ENCODE data around the gene SMIM22. TPM values are rescaled to one million over a fixed set of nuclear protein-coding genes. Genes with fewer than 3 reads are reported as not detected.

Gene SMIM22
- total RNA-seq, 1 donor from 2014 or later = not detected

- no peaks in the 10 kb centered on the region for H3K4me1 Mint-ChIP-seq (ENCODE audit: low read depth, unreplicated experiment)
- DNase-seq (ENCODE audit: low read depth) = no peak
- H3K36me3 Mint-ChIP-seq (ENCODE audit: low read depth, unreplicated experiment) = peaks cover 5% of the 10 kb centered on the region
- Histone ChIP-seq H3K27ac (ENCODE audit: low read depth, low read length) (no peak overlapping the region), H3K4me2 (ENCODE audit: low read length) (no peak overlapping the region), H3K27me3 (ENCODE audit: insufficient read depth, low read length) (no peaks in the 10 kb centered on the region), H3K4me3 (ENCODE audit: insufficient read depth, low read depth, low read length) (no peak overlapping the region), H3K9me3 (ENCODE audit: insufficient read depth, low read depth, low read length) (no peaks in the 10 kb centered on the region), H3K36me3 (ENCODE audit: insufficient read depth, low read length) (peaks cover 9% of the 10 kb centered on the region), H4K20me1 (ENCODE audit: insufficient read depth, low read length) (peaks cover 7% of the 10 kb centered on the region), H2AFZ (ENCODE audit: low read depth, low read length) (no peak overlapping the region), H3K79me2 (ENCODE audit: insufficient read depth, low read length) (no peaks in the 10 kb centered on the region), H3K9ac (ENCODE audit: low read length) (no peak overlapping the region), H3K4me1 (ENCODE audit: insufficient read depth, low read length) (no peaks in the 10 kb centered on the region)
- FAIRE-seq = no peak
- H3K4me3 Mint-ChIP-seq (ENCODE audit: unreplicated experiment) = no peak overlapping the region
- no peaks in the 10 kb centered on the region for H3K27me3 Mint-ChIP-seq (ENCODE audit: low read depth, unreplicated experiment)
- H3K9me3 Mint-ChIP-seq (ENCODE audit: unreplicated experiment) = no peaks in the 10 kb centered on the region
- H3K27ac Mint-ChIP-seq (ENCODE audit: unreplicated experiment) = no peak overlapping the region
- TF ChIP-seq CTCF (IDR thresholded peaks at IDR 0.05; ENCODE audit: insufficient read depth, low read depth, low read length) = no peak
- no peak for TF ChIP-seq EZH2 (IDR thresholded peaks at IDR 0.05; ENCODE audit: insufficient read depth, low read length)
Measured at GRCh38 chr16:4749700-4750257, 45.4 kb upstream of the SMIM22 start.

GRCh38 chr16:4750896-4751295, 44.3 kb upstream of the SMIM22 start:
- Mint-ChIP-seq H3K4me1 (ENCODE audit: low read depth, unreplicated experiment) (no peaks in the 10 kb centered on the region), H3K27me3 (ENCODE audit: low read depth, unreplicated experiment) (no peaks in the 10 kb centered on the region), H3K36me3 (ENCODE audit: low read depth, unreplicated experiment) (peaks cover 10% of the 10 kb centered on the region), H3K27ac (ENCODE audit: unreplicated experiment) (no peak overlapping the region), H3K9me3 (ENCODE audit: unreplicated experiment) (peaks cover 2% of the 10 kb centered on the region), H3K4me3 (ENCODE audit: unreplicated experiment) (no peak overlapping the region)
- H3K27me3 ChIP-seq (ENCODE audit: insufficient read depth, low read length) = no peaks in the 10 kb centered on the region
- FAIRE-seq (no peak), DNase-seq (ENCODE audit: low read depth) (no peak)
- H3K4me2 ChIP-seq (ENCODE audit: low read length) = no peak overlapping the region
- no peaks in the 10 kb centered on the region for H3K9me3 ChIP-seq (ENCODE audit: insufficient read depth, low read depth, low read length)
- no peak overlapping the region for H3K4me3 ChIP-seq (ENCODE audit: insufficient read depth, low read depth, low read length)
- TF ChIP-seq CTCF (IDR thresholded peaks at IDR 0.05; ENCODE audit: insufficient read depth, low read depth, low read length) = no peak
- no peak for TF ChIP-seq EZH2 (IDR thresholded peaks at IDR 0.05; ENCODE audit: insufficient read depth, low read length)
- no peaks in the 10 kb centered on the region for H3K4me1 ChIP-seq (ENCODE audit: insufficient read depth, low read length)
- H3K9ac ChIP-seq (ENCODE audit: low read length) = no peak overlapping the region
- peaks cover 14% of the 10 kb centered on the region for H3K36me3 ChIP-seq (ENCODE audit: insufficient read depth, low read length)
- peaks cover 11% of the 10 kb centered on the region for H4K20me1 ChIP-seq (ENCODE audit: insufficient read depth, low read length)
- no peak overlapping the region for H2AFZ ChIP-seq (ENCODE audit: low read depth, low read length)
- H3K79me2 ChIP-seq (ENCODE audit: insufficient read depth, low read length) = peaks cover 4% of the 10 kb centered on the region
- H3K27ac ChIP-seq (ENCODE audit: low read depth, low read length) = no peak overlapping the region

GRCh38 chr16:4752351-4753100, 42.6 kb upstream of the SMIM22 start:
- no peak for DNase-seq (ENCODE audit: low read depth)

More at GRCh38 chr16:4752351-4753100, 42.6 kb upstream of the SMIM22 start:
- H3K9me3 ChIP-seq (ENCODE audit: insufficient read depth, low read depth, low read length) = no peaks in the 10 kb centered on the region
- H3K9ac ChIP-seq (ENCODE audit: low read length) = no peak overlapping the region
- Mint-ChIP-seq H3K4me1 (ENCODE audit: low read depth, unreplicated experiment) (no peaks in the 10 kb centered on the region), H3K9me3 (ENCODE audit: unreplicated experiment) (peaks cover 2% of the 10 kb centered on the region), H3K4me3 (ENCODE audit: unreplicated experiment) (no peak overlapping the region), H3K36me3 (ENCODE audit: low read depth, unreplicated experiment) (peaks cover 13% of the 10 kb centered on the region), H3K27ac (ENCODE audit: unreplicated experiment) (no peak overlapping the region), H3K27me3 (ENCODE audit: low read depth, unreplicated experiment) (no peaks in the 10 kb centered on the region)
- TF ChIP-seq CTCF (IDR thresholded peaks at IDR 0.05; ENCODE audit: insufficient read depth, low read depth, low read length) (no peak), EZH2 (IDR thresholded peaks at IDR 0.05; ENCODE audit: insufficient read depth, low read length) (no peak)
- no peaks in the 10 kb centered on the region for H3K4me1 ChIP-seq (ENCODE audit: insufficient read depth, low read length)
- H3K4me3 ChIP-seq (ENCODE audit: insufficient read depth, low read depth, low read length) = no peak overlapping the region
- no peak overlapping the region for H2AFZ ChIP-seq (ENCODE audit: low read depth, low read length)
- no peak for FAIRE-seq
- no peaks in the 10 kb centered on the region for H3K27me3 ChIP-seq (ENCODE audit: insufficient read depth, low read length)
- H3K4me2 ChIP-seq (ENCODE audit: low read length) = no peak overlapping the region
- peaks cover 14% of the 10 kb centered on the region for H4K20me1 ChIP-seq (ENCODE audit: insufficient read depth, low read length)
- H3K79me2 ChIP-seq (ENCODE audit: insufficient read depth, low read length) = peaks cover 5% of the 10 kb centered on the region
- no peak overlapping the region for H3K27ac ChIP-seq (ENCODE audit: low read depth, low read length)
- H3K36me3 ChIP-seq (ENCODE audit: insufficient read depth, low read length) = peaks cover 14% of the 10 kb centered on the region
